ENCODE results near the gene TEX19.

GRCh38 chr17:82355770-82356427, 3.1 kb upstream of the TEX19 start:
- TF ChIP-seq CTCF (IDR thresholded peaks at IDR 0.05 in 8 of 11, conservative IDR thresholded peaks at IDR 0.05 in 3 of 11): no peak
- no peak for TF ChIP-seq POLR2A (IDR thresholded peaks at IDR 0.05)
- TF ChIP-seq POLR2AphosphoS5 (IDR thresholded peaks at IDR 0.05): no peak

Data from spleen (tissue), 7 donors.